CD14-positive monocyte (primary cell): ENCODE measurements around the gene PDIA2. TPM values are rescaled to one million over a fixed set of nuclear protein-coding genes. Genes with fewer than 3 reads are reported as not detected.
A peak's percentile ranks its signal among the peaks of the same experiment; 100 is the strongest.

Experiments used
- DNase-seq, 3 donors: peaks; one replicate each; pipeline ENCODE4 v3.0.0-alpha.2; 2011 to 2022
- H2AFZ ChIP-seq: 2 replicates; pipeline ENCODE4 v1.6.0; 2012; ENCODE audit warnings: mild to moderate bottlenecking, low read depth, low read length, inconsistent platforms; ENCODE audit not compliant: insufficient read depth, poor library complexity, severe bottlenecking
- H3K27ac ChIP-seq, 2 donors: 1 replicate in 1 of 2; 2 replicates in 1 of 2; pipeline ENCODE4 v1.5.1; 2012 to 2013; ENCODE audit warnings: low read length in 2 of 2, control low read depth in 1 of 2, inconsistent platforms in 1 of 2, low read depth in 1 of 2, mild to moderate bottlenecking in 1 of 2
- H3K27me3 ChIP-seq, 2 donors: one replicate each; pipeline versions ENCODE4 v1.6.0 to v1.6.1; 2011 to 2013; ENCODE audit warnings: low read length in 2 of 2; ENCODE audit not compliant: control insufficient read depth in 2 of 2, insufficient read depth in 2 of 2
- H3K36me3 ChIP-seq, 2 donors: replicated peaks in 1 of 2; 1 replicate in 1 of 2; 2 replicates in 1 of 2; pipeline versions ENCODE4 v1.5.1 to v1.6.1; 2012 to 2013; ENCODE audit warnings: low read length in 2 of 2, control low read depth in 1 of 2, inconsistent platforms in 1 of 2, mild to moderate bottlenecking in 1 of 2; ENCODE audit not compliant: insufficient read depth in 2 of 2, control insufficient read depth in 1 of 2
- H3K4me1 ChIP-seq, 2 donors: 1 replicate in 1 of 2; 2 replicates in 1 of 2; pipeline versions ENCODE4 v1.5.1 to v1.6.1; 2012 to 2013; ENCODE audit warnings: low read length in 2 of 2, control low read depth in 1 of 2, inconsistent platforms in 1 of 2, mild to moderate bottlenecking in 1 of 2, moderate library complexity in 1 of 2; ENCODE audit not compliant: insufficient read depth in 2 of 2, control insufficient read depth in 1 of 2
- H3K4me2 ChIP-seq: replicated peaks from 2 replicates; pipeline ENCODE3; 2012; ENCODE audit warnings: low read length, moderate library complexity, mild to moderate bottlenecking; ENCODE audit not compliant: poor library complexity, severe bottlenecking; ENCODE audit errors: extremely low read depth
- H3K4me3 ChIP-seq, 3 experiments: fragments of 200-600 bp in 1 of 3; sonication (generic) in 1 of 3; replicated peaks in 1 of 3; 1 replicate in 2 of 3; 2 replicates in 1 of 3; pipeline ENCODE4 v1.5.1; 2011 to 2013; ENCODE audit warnings: low read length in 3 of 3, mild to moderate bottlenecking in 3 of 3, control low read depth in 2 of 3, low read depth in 2 of 3, inconsistent platforms in 1 of 3, moderate library complexity in 1 of 3
- H3K79me2 ChIP-seq: 2 replicates; pipeline ENCODE4 v1.6.0; 2012; ENCODE audit warnings: mild to moderate bottlenecking, control low read depth, inconsistent platforms, low read length, moderate library complexity; ENCODE audit not compliant: insufficient read depth
- H3K9ac ChIP-seq: 2 replicates; pipeline ENCODE4 v1.6.0; 2017; ENCODE audit warnings: low read length, mild to moderate bottlenecking; ENCODE audit not compliant: insufficient read depth, poor library complexity, severe bottlenecking
- H3K9me3 ChIP-seq, 2 donors: replicated peaks in 1 of 2; 1 replicate in 1 of 2; 2 replicates in 1 of 2; pipeline versions ENCODE4 v1.5.1 to v1.6.1; 2012 to 2013; ENCODE audit warnings: low read length in 2 of 2, control low read depth in 1 of 2; ENCODE audit not compliant: control insufficient read depth in 1 of 2, insufficient read depth in 1 of 2
- H4K20me1 ChIP-seq: 2 replicates; pipeline ENCODE4 v1.6.0; 2012; ENCODE audit warnings: mild to moderate bottlenecking, low read length, control low read depth, moderate library complexity; ENCODE audit not compliant: insufficient read depth
- H3K27ac Mint-ChIP-seq, 7 donors: one replicate each; pipeline ENCODE4 v1.8.0; 2020; ENCODE audit warnings: mild to moderate bottlenecking in 7 of 7, mixed read lengths in 7 of 7, moderate library complexity in 6 of 7, inconsistent platforms in 2 of 7
- H3K27me3 Mint-ChIP-seq, 3 donors: one replicate each; pipeline ENCODE4 v1.8.0; 2021 to 2022; ENCODE audit warnings: low read depth in 3 of 3, mild to moderate bottlenecking in 3 of 3, mixed read lengths in 3 of 3, moderate library complexity in 3 of 3, inconsistent platforms in 1 of 3
- H3K36me3 Mint-ChIP-seq, 2 donors: one replicate each; pipeline ENCODE4 v1.8.0; 2020; ENCODE audit warnings: mixed read lengths in 2 of 2, inconsistent platforms in 1 of 2, mild to moderate bottlenecking in 1 of 2
- H3K4me1 Mint-ChIP-seq: one replicate; pipeline ENCODE4 v1.8.0; 2020; ENCODE audit warnings: mild to moderate bottlenecking, mixed read lengths
- H3K4me3 Mint-ChIP-seq, 2 donors: one replicate each; pipeline ENCODE4 v1.8.0; 2020; ENCODE audit warnings: mild to moderate bottlenecking in 2 of 2, mixed read lengths in 2 of 2, moderate library complexity in 1 of 2
- H3K9me3 Mint-ChIP-seq, 7 donors: one replicate each; pipeline ENCODE4 v1.8.0; 2020 to 2022; ENCODE audit warnings: mixed read lengths in 7 of 7, mild to moderate bottlenecking in 6 of 7, moderate library complexity in 6 of 7, inconsistent platforms in 2 of 7
- CTCF ChIP-seq: fragments of 200-600 bp; IDR thresholded peaks from one replicate; pipeline ENCODE4 v1.8.0; 2022; ENCODE audit warnings: antibody characterized with exemption, mild to moderate bottlenecking
- WGBS: methylation state at CpG from one replicate; pipeline ENCODE4 v1.1.5; 2013; ENCODE audit warnings: missing lambda C conversion rate; ENCODE audit not compliant: insufficient coverage; 5-methylcytosine and 5-hydroxymethylcytosine counted together
- intact Hi-C, 2 donors: fragments of 100-400 bp; cut with micrococcal nuclease; formaldehyde crosslinking; loops; one replicate each; pipeline versions ENCODE4 v1.15.0 to v1.15.1; 2023
- polyA plus RNA-seq, 3 donors: library from polyadenylated mRNA; depleted of rRNA in 1 of 3; unstranded in 2 of 3; stranded (reverse) in 1 of 3; fragments of 300-500 nt in 2 of 3; fragments of >200 nt in 1 of 3; fragmentation: Illumina TruSeq in 2 of 3; gene quantifications; 1 replicate in 2 of 3; 2 replicates in 1 of 3; pipeline ENCODE4 v1.2.3, GENCODE V29; 2012 to 2021

PDIA2 gene
- polyA plus RNA-seq, 3 donors: not detected

- Histone ChIP-seq H3K36me3 (peaks cover 76 to 90% of the 10 kb centered on the region in 2 donors), H3K9me3 (no peaks in the 10 kb centered on the region), H3K9ac (no peak overlapping the region), H3K4me1 (no peaks in the 10 kb centered on the region), H3K27me3 (no peaks in the 10 kb centered on the region), H3K27ac (no peak overlapping the region), H2AFZ (no peak overlapping the region), H3K4me2 (no peak overlapping the region), H3K79me2 (peaks cover 25% of the 10 kb centered on the region), H3K4me3 (no peak overlapping the region), H4K20me1 (peaks cover 12% of the 10 kb centered on the region)
- 62% methylated on average over 6 of the region's 7 CpGs for WGBS
- no peaks in the 10 kb centered on the region for H3K27me3 Mint-ChIP-seq
- H3K36me3 Mint-ChIP-seq: peaks cover 73 to 96% of the 10 kb centered on the region in 2 donors
- H3K4me1 Mint-ChIP-seq: no peaks in the 10 kb centered on the region
- peak overlapping the region in 4 of 7 donors; percentile 10 to 40 (median 21) for H3K27ac Mint-ChIP-seq
- H3K9me3 Mint-ChIP-seq: no peaks in the 10 kb centered on the region
- no peak for DNase-seq
- TF ChIP-seq CTCF: no peak
- intact Hi-C loops: no loop called here
- no peak overlapping the region for H3K4me3 Mint-ChIP-seq
Measured at GRCh38 chr16:309476-309875, 26.5 kb downstream of the PDIA2 start.

GRCh38 chr16:311725-312124 is 28.8 kb downstream of the PDIA2 start:
- H3K9me3 Mint-ChIP-seq: no peaks in the 10 kb centered on the region
- H3K9ac ChIP-seq: no peak overlapping the region
- no peaks in the 10 kb centered on the region for H3K4me1 ChIP-seq
- no peak overlapping the region for H3K4me2 ChIP-seq
- no peak overlapping the region for H3K27ac ChIP-seq
- no peak overlapping the region for H2AFZ ChIP-seq
- peaks cover 67 to 83% of the 10 kb centered on the region in 2 donors for H3K36me3 Mint-ChIP-seq
- peaks cover 23% of the 10 kb centered on the region for H4K20me1 ChIP-seq
- H3K79me2 ChIP-seq: peaks cover 44% of the 10 kb centered on the region
- intact Hi-C loops: loop anchor here in 1 of 2 donors (5.0 kb wide), 1 partner anchor 36 kb away; no protein-coding TSS in a partner anchor
- no peaks in the 10 kb centered on the region for H3K9me3 ChIP-seq
- no peaks in the 10 kb centered on the region for H3K4me1 Mint-ChIP-seq
- H3K4me3 ChIP-seq: no peak overlapping the region
- peaks cover 68 to 78% of the 10 kb centered on the region in 2 donors for H3K36me3 ChIP-seq
- no peak overlapping the region for H3K4me3 Mint-ChIP-seq
- DNase-seq: no peak
- H3K27ac Mint-ChIP-seq: no peak overlapping the region
- no peaks in the 10 kb centered on the region for H3K27me3 ChIP-seq
- 100% methylated on average over 14 of the region's 15 CpGs for WGBS
- no peak for TF ChIP-seq CTCF
- H3K27me3 Mint-ChIP-seq: no peaks in the 10 kb centered on the region
